Spleen (tissue), 11 donors: ENCODE results near the gene CACNG5. TPM values are rescaled to one million over a fixed set of nuclear protein-coding genes. Genes with fewer than 3 reads are reported as not detected.

Experiments
- DNase-seq: peaks from one replicate; pipeline ENCODE4 v3.0.0-alpha.2; 2020
- H3K27ac ChIP-seq, 8 donors: fragments of 200-600 bp; sonication (generic) in 7 of 8; 1 replicate in 4 of 8; 2 replicates in 4 of 8; pipeline versions ENCODE4 v1.5.0 to v1.8.0; 2016 to 2021; ENCODE audit warnings: inconsistent platforms in 4 of 8, mild to moderate bottlenecking in 4 of 8, moderate library complexity in 1 of 8
- H3K27me3 ChIP-seq, 7 donors: fragments of 200-600 bp; sonication (generic) in 6 of 7; replicated peaks in 1 of 7; 1 replicate in 4 of 7; 2 replicates in 3 of 7; pipeline versions ENCODE4 v1.5.0 to v1.8.0; 2016 to 2021; ENCODE audit warnings: inconsistent platforms in 3 of 7, mild to moderate bottlenecking in 1 of 7
- H3K36me3 ChIP-seq, 6 donors: fragments of 200-600 bp; sonication (generic) in 5 of 6; 1 replicate in 4 of 6; 2 replicates in 2 of 6; pipeline versions ENCODE4 v1.5.0 to v1.8.0; 2016 to 2021; ENCODE audit warnings: inconsistent platforms in 2 of 6
- H3K4me1 ChIP-seq, 6 donors: fragments of 200-600 bp; sonication (generic) in 5 of 6; 1 replicate in 3 of 6; 2 replicates in 3 of 6; pipeline versions ENCODE4 v1.5.0 to v1.8.0; 2016 to 2021; ENCODE audit warnings: inconsistent platforms in 3 of 6
- H3K4me3 ChIP-seq, 8 donors: fragments of 200-600 bp; sonication (generic) in 7 of 8; 1 replicate in 4 of 8; 2 replicates in 4 of 8; pipeline versions ENCODE4 v1.5.0 to v1.8.0; 2016 to 2021; ENCODE audit warnings: inconsistent platforms in 4 of 8, mild to moderate bottlenecking in 4 of 8, moderate library complexity in 2 of 8
- H3K9me3 ChIP-seq, 8 donors: fragments of 200-600 bp; sonication (generic) in 7 of 8; 1 replicate in 4 of 8; 2 replicates in 4 of 8; pipeline versions ENCODE4 v1.5.0 to v1.8.0; 2016 to 2021; ENCODE audit warnings: inconsistent platforms in 4 of 8
- POLR2A ChIP-seq, 3 donors: fragments of 450-650 bp; IDR thresholded peaks; one replicate each; pipeline ENCODE4 v1.5.1; 2017; ENCODE audit warnings: antibody characterized with exemption in 3 of 3, mild to moderate bottlenecking in 1 of 3
- POLR2AphosphoS5 ChIP-seq, 3 donors: sonication (generic); formaldehyde crosslinking; IDR thresholded peaks; one replicate each; pipeline ENCODE4 v1.5.1; 2017; ENCODE audit warnings: antibody characterized with exemption in 3 of 3
- WGBS, 5 donors: extraction: QIAGEN DNeasy Blood & Tissue Kit in 3 of 5; methylation state at CpG; one replicate each; pipeline versions ENCODE4 v1.1.5 to v1.1.7; 2013 to 2018; 5-methylcytosine and 5-hydroxymethylcytosine counted together
- intact Hi-C: fragments of 100-400 bp; cut with DNase I; formaldehyde crosslinking; loops from one replicate; pipeline ENCODE4 v1.15.0; 2023; ENCODE audit warnings: low total_unique reads
- polyA plus RNA-seq, 3 donors: library from polyadenylated mRNA; stranded (reverse); fragments of 200-250 nt; gene quantifications; one replicate each; pipeline ENCODE4 v1.2.1, GENCODE V29; 2013
- total RNA-seq, 7 donors: library from RNA; depleted of rRNA in 3 of 7; stranded (reverse); fragments of >200 nt in 3 of 7; fragmentation: NEBNext Ultra II Directional in 4 of 7; extraction: Animal tissue kit (Norgen Biotek cat#: 25700) in 4 of 7; gene quantifications; one replicate each; pipeline versions ENCODE4 v1.1.0 to v1.2.1, GENCODE V29; 2016 to 2021
- TF ChIP-seq, protein P1 (sequence below), 11 experiments: fragments of 200-600 bp in 7 of 11; fragments of 450-650 bp in 4 of 11; sonication (generic) in 4 of 11; IDR thresholded peaks in 8 of 11; conservative IDR thresholded peaks in 3 of 11; 1 replicate in 7 of 11; 2 replicates in 4 of 11; pipeline versions ENCODE4 v1.4.0 to v1.8.0; 2016 to 2021; ENCODE audit warnings: antibody characterized with exemption in 11 of 11, inconsistent platforms in 4 of 11, mild to moderate bottlenecking in 1 of 11
- donor health status: healthy with polysubstance abuse.
- donor health status: DM: no; HTN: no; CAD: no; lungs with moderate emphysema.
- donor health status: DM: no; HTN: no; CAD: no.
- donor health status: Bipolar disorder and iron deficiency.
- donor health status: healthy.
- donor health status: DM: no; HTN: no; CAD: no.
- donor health status: DM: yes; HTN: yes; CAD: no.

The CACNG5 gene
- total and polyA plus RNA-seq, 10 donors = 0.13 to 0.79 (median 0.54) TPM; not detected in 5

DNA sequence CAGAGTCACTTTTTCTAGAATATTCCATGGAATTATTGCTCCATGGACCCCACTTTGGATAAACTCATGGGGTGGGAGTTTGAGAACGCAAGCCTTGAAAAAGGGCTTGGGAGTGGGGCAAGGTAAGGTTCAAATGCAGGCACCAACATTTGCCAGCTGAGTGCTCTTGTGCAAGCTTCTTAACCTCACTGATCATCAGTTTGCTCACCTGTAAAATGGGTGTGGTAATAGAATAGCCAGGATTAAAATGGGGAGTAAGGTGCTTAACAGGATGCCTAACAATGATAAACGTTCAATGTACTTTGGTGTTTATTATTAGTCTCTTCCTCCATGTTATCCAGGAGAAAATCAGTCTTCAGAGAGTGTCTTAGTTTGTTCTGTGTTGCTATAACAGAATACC lies 39.0 kb downstream of the CACNG5 start:
- Histone ChIP-seq H3K4me1 (no peaks in the 10 kb centered on the region), H3K27ac (no peak overlapping the region), H3K36me3 (no peaks in the 10 kb centered on the region), H3K27me3 (peaks cover 0 to 21% (median 0%) of the 10 kb centered on the region in 7 donors), H3K9me3 (peaks cover 0 to 11% (median under 1%) of the 10 kb centered on the region in 8 donors), H3K4me3 (no peak overlapping the region)
- TF ChIP-seq POLR2A (IDR thresholded peaks at IDR 0.05) (no peak), POLR2AphosphoS5 (IDR thresholded peaks at IDR 0.05) (no peak)
- TF ChIP-seq, protein P1, sequence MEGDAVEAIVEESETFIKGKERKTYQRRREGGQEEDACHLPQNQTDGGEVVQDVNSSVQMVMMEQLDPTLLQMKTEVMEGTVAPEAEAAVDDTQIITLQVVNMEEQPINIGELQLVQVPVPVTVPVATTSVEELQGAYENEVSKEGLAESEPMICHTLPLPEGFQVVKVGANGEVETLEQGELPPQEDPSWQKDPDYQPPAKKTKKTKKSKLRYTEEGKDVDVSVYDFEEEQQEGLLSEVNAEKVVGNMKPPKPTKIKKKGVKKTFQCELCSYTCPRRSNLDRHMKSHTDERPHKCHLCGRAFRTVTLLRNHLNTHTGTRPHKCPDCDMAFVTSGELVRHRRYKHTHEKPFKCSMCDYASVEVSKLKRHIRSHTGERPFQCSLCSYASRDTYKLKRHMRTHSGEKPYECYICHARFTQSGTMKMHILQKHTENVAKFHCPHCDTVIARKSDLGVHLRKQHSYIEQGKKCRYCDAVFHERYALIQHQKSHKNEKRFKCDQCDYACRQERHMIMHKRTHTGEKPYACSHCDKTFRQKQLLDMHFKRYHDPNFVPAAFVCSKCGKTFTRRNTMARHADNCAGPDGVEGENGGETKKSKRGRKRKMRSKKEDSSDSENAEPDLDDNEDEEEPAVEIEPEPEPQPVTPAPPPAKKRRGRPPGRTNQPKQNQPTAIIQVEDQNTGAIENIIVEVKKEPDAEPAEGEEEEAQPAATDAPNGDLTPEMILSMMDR (IDR thresholded peaks at IDR 0.05 in 8 of 11, conservative IDR thresholded peaks at IDR 0.05 in 3 of 11) = no peak
- WGBS, 5 donors = 66 to 84% (median 77%) methylated on average over 2 of the region's 2 CpGs
- intact Hi-C loops = no loop called here
- no peak for DNase-seq

DNA sequence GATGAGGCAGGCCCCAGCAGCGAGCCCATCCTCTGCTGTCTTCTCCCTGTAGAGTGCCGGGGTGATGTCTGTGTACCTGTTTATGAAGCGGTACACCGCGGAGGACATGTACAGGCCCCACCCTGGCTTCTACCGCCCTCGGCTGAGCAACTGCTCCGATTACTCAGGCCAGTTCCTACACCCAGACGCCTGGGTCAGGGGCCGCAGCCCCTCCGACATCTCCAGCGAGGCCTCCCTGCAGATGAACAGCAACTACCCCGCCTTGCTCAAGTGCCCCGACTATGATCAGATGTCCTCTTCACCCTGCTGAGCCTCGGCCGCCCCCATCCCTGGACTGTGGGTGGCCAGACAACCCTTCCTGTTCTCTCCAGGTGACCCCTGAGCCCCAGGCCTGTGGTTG lies 50.0 kb downstream of the CACNG5 start:
- Histone ChIP-seq H3K9me3 (peaks cover 0 to 15% (median 5%) of the 10 kb centered on the region in 8 donors), H3K4me3 (no peak overlapping the region), H3K27ac (no peak overlapping the region), H3K27me3 (no peaks in the 10 kb centered on the region), H3K4me1 (no peaks in the 10 kb centered on the region), H3K36me3 (no peaks in the 10 kb centered on the region)
- no peak for DNase-seq
- 87 to 95% (median 91%) methylated on average over 12 to 16 of the region's 16 CpGs for WGBS, 5 donors
- intact Hi-C loops = no loop called here
- TF ChIP-seq POLR2AphosphoS5 (IDR thresholded peaks at IDR 0.05) = no peak
- TF ChIP-seq, protein P1 (IDR thresholded peaks at IDR 0.05 in 8 of 11, conservative IDR thresholded peaks at IDR 0.05 in 3 of 11) = no peak
- TF ChIP-seq POLR2A (IDR thresholded peaks at IDR 0.05) = no peak

DNA sequence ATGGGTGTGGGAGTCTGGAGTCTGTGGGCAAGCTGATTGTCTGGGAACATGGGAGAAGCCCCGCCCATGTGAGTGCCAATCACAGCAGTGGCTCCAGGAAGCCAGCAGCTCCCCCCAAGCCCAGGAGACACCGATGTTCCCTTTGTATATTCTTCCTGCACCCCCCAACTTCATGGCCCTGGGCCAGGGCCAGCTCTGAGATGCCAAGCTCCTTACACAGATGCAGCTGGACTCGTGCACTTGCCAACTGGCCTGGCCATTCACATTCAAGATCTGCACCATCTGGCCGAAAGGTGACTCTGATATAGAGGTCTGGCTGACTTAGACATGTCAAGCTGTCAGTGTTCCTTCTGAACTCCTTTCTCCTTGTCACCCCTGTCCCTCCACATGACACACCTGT lies 50.5 kb downstream of the CACNG5 start:
- no peak for DNase-seq
- H3K4me3 ChIP-seq = no peak overlapping the region
- H3K36me3 ChIP-seq = no peaks in the 10 kb centered on the region
- no peaks in the 10 kb centered on the region for H3K4me1 ChIP-seq
- 59 to 73% (median 67%) methylated on average over 3 to 4 of the region's 4 CpGs for WGBS, 5 donors
- intact Hi-C loops = no loop called here
- H3K9me3 ChIP-seq = peaks cover 0 to 10% (median under 1%) of the 10 kb centered on the region in 8 donors
- no peak overlapping the region for H3K27ac ChIP-seq
- TF ChIP-seq, protein P1 (IDR thresholded peaks at IDR 0.05 in 8 of 11, conservative IDR thresholded peaks at IDR 0.05 in 3 of 11) = no peak
- TF ChIP-seq POLR2AphosphoS5 (IDR thresholded peaks at IDR 0.05) (no peak), POLR2A (IDR thresholded peaks at IDR 0.05) (no peak)
- H3K27me3 ChIP-seq = no peaks in the 10 kb centered on the region

DNA sequence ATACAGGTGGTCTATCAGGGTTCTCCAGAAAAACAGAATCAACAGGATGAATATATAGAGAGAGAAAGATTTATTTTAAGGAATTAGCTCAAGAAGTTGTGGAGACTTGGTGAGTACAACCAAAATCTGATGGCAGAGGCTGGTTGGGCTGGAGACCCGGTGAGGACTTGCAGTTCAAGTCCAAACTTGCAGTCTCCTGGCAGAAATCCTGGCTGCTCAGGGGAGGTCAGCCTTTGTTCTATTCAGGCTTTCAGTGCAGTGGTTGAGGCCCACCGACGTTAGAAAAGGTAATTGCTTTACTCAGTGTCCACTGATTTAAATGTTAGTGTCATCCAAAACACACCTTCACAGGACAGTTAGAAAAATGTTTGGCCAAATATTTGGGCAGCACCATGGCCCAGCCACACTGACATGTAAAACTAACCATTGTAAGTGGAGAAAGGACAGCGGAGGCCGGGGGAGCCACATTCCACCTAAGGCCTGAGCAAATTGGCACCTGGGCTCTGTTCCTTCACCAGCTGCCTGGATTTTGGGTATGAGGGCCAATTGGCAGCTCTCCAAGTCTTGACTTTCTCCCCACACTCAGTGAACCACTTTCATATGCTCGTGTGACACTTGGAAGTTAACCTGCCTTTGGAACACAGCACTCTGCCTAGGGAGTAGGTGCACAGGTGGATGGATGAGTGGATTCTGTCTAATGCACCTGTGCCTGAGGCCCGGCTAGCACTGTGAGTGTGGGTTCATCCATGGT lies 54.7 kb downstream of the CACNG5 start:
- Histone ChIP-seq H3K4me3 (no peak overlapping the region), H3K27ac (no peak overlapping the region), H3K36me3 (no peaks in the 10 kb centered on the region), H3K27me3 (no peaks in the 10 kb centered on the region), H3K4me1 (no peaks in the 10 kb centered on the region), H3K9me3 (no peaks in the 10 kb centered on the region)
- DNase-seq = no peak
- TF ChIP-seq, protein P1 (IDR thresholded peaks at IDR 0.05 in 8 of 11, conservative IDR thresholded peaks at IDR 0.05 in 3 of 11) = no peak
- no peak for TF ChIP-seq POLR2AphosphoS5 (IDR thresholded peaks at IDR 0.05)
- no peak for TF ChIP-seq POLR2A (IDR thresholded peaks at IDR 0.05)
- 86 to 95% (median 89%) methylated on average over 7 of the region's 7 CpGs for WGBS, 5 donors
- intact Hi-C loops = no loop called here
